Stimulated activated CD8-positive, alpha-beta memory T cell treated with anti-CD3 and anti-CD28 coated beads, Interleukin-7, amount 100 ng/mL, for 48 hours (primary cell): ENCODE measurements around the gene RASAL2.
"Not testable (repeated sequence)": the region's sequence is repeated elsewhere in the genome, so short reads cannot be mapped to it uniquely, and the experiment has no call there.

Experiments used
- DNase-seq, 2 donors: peaks; one replicate each; pipeline ENCODE4 v3.0.0-alpha.2; 2020; ENCODE audit warnings: low read depth in 1 of 2; ENCODE audit errors: extremely low read depth in 1 of 2

The RASAL2 gene

DNA sequence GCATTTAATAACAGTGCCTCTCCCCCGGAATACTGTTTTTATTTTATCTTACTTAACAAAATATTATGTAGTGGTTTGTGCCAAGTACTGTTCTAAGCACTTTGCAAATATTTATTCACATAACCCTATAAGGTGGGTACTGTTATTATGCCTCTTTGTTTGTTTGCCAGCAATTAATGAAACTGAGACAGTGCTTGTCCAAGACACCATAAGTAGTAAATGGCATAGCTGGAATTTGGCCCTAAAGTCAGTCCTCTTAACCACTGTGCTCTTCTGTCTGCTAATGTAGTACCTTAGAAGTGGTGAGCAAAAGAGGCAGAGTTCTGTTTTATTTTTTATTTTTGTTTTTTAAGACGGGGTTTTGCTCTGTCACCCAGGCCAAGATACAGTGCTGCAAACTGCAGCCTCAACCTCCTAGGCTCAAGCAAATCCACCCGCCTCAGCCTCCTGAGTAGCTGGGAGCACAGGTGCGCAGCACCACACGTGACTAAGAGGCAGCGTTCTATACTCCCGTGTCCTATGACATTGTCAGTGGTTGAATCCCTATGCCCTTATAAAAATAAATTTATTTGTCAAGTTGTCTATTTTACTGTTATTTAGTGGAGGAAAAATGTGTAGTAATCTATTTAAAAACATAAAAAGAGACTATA is 237.1 kb downstream of the RASAL2 start:
- no peak for DNase-seq

GRCh38 chr1:178335426-178335825 is 241.5 kb downstream of the RASAL2 start:
- no peak for DNase-seq

DNA sequence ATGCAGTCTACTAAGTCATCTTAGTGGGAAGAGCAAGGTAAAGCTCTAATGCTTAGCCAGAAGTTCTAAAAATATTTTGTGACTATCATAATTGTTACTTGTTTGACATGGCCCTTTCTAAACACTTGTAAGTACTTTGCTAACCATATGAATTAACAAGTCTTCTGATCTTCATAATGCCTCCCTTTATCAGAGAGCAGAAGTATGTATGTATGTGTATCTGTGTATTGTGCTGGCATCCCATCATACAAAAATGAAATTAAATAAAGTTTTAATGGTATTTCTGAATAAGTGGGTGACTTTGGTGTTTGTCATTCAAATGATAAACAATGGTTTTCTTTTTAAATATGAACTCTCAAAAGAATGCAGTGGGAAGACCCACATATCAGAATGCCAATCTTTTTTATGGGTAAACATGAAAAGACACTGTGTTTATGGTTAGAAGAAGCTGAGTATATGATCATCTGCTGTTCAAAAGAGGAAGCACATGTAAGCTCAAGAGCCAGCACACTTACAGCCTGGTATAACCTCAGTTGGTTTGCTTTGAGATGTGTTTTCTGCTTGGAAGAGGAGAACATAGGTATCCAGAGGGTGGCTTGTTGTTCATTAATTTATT is 243.3 kb downstream of the RASAL2 start:
- DNase-seq: no peak

DNA sequence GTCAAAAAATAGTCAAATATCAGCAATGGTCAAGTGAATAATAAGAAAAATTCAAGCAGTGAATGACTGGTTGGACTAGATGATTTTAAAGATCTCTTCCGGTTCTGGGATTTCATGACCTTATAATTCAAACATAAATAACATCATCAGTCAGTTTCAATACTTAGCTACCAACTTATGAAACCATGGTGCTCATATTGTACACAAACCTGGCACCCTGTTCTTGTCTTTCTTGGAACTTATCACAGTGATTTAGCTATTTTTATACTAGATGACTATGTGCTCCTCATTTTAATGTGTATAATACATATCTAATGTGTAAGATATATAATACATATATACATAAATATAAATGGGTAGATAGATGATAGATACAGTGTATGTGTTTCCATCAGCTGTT is 245.9 kb downstream of the RASAL2 start:
- DNase-seq: no peak

- no peak for DNase-seq
Measured at GRCh38 chr1:178341261-178341956, 247.5 kb downstream of the RASAL2 start.

DNA sequence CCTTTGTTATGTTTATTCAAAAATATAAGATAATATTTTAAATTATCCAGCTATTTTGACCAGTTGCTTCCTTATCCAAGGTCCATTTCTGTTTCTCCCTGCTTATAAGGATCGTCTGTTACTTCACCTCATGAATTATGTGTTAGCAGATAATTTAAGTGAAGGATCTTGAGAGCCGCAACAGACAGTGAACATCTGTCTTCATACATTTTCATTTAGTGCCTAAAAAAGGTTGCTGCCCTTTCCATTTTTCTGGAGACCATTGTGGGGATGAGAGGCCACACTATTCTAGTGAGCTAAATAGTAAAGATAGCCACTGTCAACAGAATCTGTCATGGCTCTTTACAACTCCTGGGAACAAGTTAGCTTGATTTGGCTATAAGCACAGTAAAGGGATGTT is 248.8 kb downstream of the RASAL2 start:
- no peak for DNase-seq

DNA sequence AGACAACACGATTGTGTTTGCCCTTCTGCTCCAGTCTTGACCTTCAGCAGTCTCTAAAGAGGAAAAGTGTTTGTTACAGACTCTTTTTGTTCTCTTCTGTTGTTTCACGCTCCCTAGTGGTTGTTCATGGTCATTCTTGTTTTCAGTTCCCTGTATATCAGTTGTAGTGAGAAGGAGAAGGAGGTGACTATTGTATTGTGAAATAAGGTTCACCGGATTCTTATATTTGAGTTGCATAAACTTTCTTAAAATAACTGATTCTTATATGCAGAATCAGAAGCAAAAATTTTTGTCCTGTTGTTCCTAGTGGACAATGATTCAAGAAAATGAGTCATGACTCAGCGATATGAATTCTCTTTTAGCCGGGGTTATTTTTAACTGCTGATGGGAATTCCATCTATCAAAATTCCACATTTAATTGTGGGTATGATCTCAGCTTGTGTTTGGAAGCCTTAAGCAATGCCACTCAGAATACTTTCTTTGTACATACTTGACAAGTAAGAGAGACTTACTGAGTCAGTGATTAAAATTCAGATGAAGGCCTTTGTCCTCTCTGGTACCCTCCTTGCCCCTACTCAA is 250.7 kb downstream of the RASAL2 start:
- no peak for DNase-seq

- DNase-seq: no peak
Measured at GRCh38 chr1:178345238-178345637, 251.3 kb downstream of the RASAL2 start.

- DNase-seq: no peak
Measured at GRCh38 chr1:178345807-178346206, 251.9 kb downstream of the RASAL2 start.

- DNase-seq: no peak
Measured at GRCh38 chr1:178349801-178350200, 255.9 kb downstream of the RASAL2 start.

GRCh38 chr1:178351911-178352310 is 258.0 kb downstream of the RASAL2 start:
- not testable (repeated sequence) for DNase-seq

DNA sequence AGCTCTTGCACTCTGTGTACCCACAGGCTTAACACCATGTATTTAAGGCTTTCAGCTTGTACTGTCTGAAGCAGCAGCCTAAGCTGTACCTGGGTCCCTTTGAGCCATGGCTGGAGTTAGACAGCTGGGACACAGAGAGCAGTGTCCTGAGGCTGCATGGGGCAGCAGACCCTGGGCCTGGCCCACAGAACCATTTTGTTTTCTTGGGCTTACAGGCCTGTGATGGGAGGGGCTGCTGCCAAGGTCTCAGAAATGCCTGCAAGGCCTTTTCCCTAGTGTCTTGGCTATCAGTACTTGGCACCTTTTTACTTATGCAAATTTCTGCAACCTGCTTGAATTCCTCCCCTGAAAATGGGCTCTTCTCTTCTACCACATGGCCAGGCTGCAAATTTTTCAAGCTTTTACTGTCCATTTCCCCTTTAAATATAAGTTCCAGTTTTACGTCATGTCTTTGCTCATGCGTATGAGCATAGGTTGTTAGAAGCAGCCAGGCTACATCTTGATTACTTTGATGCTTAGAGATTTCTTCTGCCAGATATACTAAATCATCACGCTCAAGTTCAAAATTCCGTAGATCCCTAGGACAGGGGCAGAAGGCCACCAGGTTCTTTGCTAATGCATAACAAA is 259.0 kb downstream of the RASAL2 start:
- no peak for DNase-seq

DNA sequence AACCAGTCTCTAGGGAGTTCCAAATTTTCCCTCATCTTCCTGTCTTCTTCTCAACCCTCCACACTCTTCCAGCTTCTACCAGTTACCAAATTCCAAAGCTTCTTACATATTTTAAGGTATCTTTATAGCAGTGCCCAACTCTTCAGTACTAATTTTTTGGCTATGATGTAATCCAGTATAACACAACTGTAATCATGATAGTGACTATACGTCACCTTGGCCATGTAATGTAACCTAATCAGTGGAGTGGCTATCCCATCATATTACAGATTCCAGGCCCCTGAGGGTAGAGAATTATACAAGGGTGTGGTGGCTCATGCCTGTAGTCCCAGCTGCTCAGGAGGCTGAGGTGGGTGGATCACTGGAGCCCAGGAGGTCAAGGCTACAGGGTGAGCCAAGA is 259.6 kb downstream of the RASAL2 start:
- DNase-seq: no peak

DNA sequence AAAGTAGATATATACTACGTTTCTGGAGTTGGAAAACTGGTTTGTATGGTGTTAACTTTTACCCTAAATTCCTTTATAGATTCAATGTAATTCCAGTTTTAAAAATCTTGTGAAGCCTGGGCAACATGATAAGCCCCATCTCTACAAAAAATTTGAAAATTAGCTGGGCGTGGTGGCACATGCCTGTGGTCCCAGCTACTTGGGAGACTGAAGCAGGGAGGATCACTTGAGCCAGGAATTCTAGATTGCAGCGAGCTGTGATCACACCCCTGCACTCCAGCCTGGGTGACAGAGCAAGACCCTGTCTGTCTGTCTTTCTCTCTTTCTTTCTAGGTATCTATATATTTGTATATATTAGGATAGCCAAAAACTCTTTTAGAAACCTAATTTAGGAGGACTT is 260.9 kb downstream of the RASAL2 start:
- no peak for DNase-seq

DNA sequence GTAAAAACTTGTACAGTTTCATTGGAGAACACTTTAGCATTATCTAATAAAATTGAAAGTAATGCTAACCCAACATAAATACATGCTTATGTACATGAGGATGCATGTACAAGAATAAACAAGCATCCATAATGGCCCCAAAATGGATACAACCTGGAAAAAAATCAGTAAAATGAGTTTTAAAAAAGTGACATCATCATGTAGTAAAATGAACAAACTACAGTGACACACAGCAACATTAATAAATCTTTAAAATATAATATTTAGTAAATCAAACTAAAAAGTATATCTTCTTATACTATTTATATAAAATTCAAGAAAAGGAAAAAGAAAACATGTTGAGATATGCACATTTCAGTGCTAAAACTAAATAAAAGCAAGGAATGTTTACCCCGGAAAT is 262.4 kb downstream of the RASAL2 start:
- DNase-seq: no peak

GRCh38 chr1:178358456-178358855 is 264.6 kb downstream of the RASAL2 start:
- no peak for DNase-seq

GRCh38 chr1:178360421-178360820 is 266.5 kb downstream of the RASAL2 start:
- no peak for DNase-seq

GRCh38 chr1:178361847-178362246 is 267.9 kb downstream of the RASAL2 start:
- DNase-seq: no peak

DNA sequence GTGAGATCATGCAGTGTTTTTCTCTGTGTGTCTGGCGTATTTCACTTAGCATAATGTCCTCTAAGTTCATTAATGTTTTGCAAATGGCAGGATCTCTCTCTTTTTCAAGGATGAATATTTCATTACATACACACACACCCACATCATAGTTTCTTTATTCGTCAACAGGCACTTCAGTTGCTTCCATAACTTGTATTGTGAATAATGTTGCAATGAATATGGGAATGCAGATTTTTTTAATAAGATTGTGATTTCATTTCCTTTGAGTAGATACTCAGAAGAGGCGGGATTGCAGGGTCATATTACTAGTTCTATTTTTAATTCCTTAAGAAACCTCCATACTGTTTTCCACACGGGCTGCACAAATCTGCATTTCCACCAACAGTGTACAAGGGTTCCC is 268.8 kb downstream of the RASAL2 start:
- no peak for DNase-seq

DNA sequence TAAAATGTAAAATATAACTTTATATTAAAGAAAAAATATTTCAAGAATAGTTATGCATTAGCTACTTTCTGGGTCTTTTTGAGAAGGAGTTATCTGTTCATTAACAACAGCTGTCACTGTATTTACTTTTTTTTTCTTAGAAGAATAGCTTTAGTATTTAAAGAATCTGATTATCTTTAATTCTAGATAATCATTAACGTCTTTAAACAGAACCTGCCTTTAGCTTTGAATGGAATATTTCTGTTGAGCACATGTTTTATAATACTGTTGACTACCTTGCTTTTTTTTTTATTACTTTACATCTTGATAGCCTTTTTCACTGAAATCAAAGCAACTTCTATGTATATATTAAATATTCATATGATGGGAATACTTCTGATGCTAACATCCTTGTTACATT is 270.9 kb downstream of the RASAL2 start:
- no peak for DNase-seq

DNA sequence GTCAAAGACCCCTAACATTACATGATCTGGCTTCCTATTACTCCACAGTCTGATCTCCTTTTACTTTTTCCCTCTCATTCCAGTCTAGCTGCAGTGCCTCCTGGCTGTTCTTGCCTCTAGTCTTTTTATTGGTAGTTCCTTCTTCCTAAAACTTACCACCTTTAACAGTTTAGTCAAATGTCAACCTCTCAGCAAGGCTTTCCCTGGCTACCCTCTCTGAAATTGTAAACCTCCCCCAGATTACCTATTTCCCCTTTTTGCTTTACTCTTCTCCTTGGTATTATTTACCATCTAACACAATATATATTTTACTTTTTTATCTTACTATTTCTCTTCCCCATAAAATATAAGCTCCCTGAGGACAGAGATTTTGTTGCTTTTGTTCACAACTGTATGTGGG is 273.2 kb downstream of the RASAL2 start:
- DNase-seq: no peak

DNA sequence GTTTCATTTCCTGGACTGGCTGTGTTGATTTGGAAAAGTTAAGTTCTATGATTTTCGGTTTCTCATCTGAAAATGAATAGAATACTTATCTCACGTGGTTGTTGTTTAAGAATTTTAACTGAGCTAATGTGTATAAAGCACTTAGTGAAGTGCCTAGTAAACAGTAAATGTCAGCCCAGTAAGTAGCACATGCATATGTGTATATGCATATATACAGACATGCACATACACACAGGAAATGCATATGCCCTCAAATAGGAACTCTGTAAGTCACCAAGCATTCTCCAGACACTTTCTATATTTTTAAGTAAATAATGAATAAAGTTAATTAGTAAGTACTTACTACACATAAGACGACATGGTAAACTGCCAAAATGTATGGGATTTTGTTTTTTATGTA is 274.3 kb downstream of the RASAL2 start:
- no peak for DNase-seq
